HG02870 (cell line): ENCODE measurements around the gene C2orf68.
"Not testable (repeated sequence)": the region's sequence is repeated elsewhere in the genome, so short reads cannot be mapped to it uniquely, and the experiment has no call there.

Experiments used
- ATAC-seq: cut with Tn5 transposase; IDR thresholded peaks from one replicate; pipeline ENCODE4 v1.9.1; 2021; ENCODE audit warnings: mild to moderate bottlenecking, moderate library complexity; ENCODE audit not compliant: unreplicated experiment

Gene C2orf68

GRCh38 chr2:85635011-85635410, 23.1 kb upstream of the C2orf68 start:
- ATAC-seq, result no peak

DNA sequence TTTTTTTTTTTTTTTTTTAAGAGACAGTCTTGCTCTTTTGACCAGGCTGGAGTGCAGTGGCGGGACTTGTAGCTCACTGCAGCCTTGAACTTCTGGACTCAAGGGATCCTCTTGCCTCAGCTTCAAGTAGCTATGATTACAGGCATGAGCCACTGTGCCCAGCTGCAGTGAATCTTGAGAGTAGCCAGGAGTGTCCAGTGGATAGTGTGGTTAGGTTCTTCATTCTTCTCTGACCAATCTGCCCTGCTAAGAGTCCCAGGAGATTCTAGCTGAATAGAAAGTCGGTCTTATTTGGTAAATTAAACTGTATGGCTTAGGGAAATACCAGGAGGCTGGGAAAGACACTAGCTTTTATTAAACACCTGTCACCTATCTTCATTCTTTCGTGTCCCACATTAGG, 19.4 kb upstream of the C2orf68 start:
- ATAC-seq, result no peak

DNA sequence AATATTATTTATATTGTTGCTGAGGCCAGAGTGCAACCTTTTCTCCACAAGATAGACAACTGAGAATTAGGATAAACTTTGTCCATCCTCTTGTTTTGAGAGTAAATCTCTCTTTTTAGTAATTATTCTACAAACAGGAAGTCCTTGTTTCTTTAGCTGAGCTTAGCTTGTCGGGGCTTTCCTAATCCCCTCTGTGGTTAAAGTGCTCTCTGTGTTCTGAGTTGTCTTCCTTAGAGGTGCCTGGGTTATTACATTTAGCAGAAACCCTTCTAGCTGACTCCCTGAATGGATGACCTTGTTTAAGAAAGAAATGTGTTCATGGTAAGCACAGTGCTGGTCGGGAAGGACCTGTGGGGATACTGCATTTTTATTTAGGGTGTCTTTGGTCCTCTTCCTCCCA, 16.8 kb upstream of the C2orf68 start:
- ATAC-seq, result peak; percentile 92

DNA sequence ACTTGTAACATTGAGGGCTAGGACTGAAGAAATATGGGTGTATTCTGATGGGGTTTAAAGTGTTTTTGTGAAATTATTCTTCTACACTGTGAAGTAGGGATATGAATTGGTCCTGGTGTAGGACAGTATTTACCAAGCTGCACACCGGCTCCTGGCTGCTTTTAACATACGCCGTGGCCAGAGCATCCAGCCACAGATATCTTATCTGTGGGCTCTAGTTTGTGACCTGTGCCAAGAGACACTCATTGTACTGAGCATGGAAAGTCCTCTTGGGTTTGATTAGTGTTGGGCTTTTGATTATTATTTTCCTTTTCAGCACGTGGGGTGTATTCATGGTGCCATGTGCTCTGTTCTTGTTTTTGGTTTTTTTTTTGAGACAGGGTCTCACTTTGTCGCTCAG, 12.1 kb upstream of the C2orf68 start:
- no peak for ATAC-seq

- no peak for ATAC-seq
These were observed 9.5 kb upstream of the C2orf68 start for GRCh38 chr2:85621338-85621737.

- no peak for ATAC-seq
These were observed 7.8 kb upstream of the C2orf68 start for GRCh38 chr2:85619617-85620016.

DNA sequence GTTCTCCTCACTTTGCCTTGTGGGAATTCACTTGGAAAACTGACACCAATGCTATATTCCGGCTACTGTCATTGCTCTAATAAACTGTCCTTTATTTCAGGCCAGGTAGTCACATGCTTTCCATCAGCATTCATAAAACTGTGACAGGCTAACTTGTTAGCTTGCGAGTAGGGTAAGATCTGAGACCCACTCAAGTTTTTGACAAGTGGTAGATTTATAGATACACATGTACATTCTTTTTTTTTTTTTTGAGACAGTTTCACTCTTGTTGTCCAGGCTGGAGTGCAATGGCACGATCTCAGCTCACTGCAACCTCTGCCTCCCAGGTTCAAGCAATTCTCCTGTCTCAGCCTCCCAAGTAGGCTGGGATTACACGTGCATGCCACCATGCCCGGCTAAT, 5.9 kb upstream of the C2orf68 start:
- ATAC-seq, result not testable (repeated sequence)

- no peak for ATAC-seq
These were observed 3.5 kb upstream of the C2orf68 start for GRCh38 chr2:85615413-85615728.

GRCh38 chr2:85614757-85615156, 2.9 kb upstream of the C2orf68 start:
- ATAC-seq, result not testable (repeated sequence)

DNA sequence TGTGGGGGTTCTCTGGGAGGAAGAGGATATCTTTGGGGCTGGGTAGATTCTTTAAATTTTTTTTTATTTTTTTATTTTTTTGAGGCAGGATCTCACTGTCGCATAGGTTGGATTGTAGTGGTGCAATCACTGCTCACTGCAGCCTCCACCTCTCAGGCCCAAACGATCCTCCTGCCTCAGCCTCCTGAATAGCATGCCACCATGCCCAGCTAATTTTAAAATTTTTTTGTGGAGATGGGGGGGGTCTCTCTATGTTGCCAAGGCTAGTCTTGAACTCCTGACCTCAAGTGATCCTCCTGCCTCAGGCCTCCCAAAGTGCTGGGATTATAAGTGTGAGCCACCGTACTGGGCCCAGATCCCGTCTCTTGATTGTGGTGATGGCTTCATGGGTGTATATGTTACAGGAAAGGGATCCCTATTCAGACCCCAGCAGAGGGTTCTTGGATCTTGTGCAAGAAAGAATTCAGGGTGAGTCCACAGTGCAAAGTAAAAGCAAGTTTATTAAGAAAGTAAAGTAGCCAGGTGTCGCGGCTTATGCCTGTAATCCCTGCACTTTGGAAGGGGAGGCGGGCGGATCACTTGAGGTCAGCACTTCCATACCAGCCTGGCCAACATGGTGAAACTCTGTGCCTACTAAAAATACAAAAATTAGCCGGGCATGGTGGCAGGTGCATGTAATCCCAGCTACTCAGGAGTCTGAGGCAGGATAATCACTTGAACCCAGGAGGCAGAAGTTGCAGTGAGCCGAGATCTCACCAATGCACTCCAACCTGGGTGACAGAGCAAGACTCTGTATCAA, 2.0 kb upstream of the C2orf68 start:
- no peak for ATAC-seq

DNA sequence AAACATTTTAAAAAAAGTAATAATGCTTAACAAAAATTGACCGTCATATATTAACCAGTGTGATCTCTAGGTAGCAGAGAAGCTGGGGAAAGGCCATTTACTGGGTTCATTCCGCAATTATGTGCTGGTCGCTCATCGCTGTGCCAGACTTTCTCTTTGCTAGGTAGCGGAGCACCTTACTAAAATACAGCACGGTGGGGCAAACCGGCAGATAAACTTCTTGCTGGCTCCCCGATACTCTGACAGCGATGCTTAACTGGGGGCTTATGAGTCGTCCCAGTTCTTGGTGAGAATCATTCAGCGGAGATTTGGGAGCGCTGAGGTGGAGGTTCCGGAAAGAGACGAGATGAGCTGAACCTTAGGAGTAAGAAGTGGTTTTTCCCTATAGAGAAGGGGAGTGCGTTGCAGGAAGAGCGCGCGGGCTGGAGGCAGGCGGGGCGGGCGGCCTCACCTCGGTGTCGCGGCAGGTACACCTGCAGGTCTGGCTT, 605 bp downstream of the C2orf68 start:
- ATAC-seq, result no peak

- ATAC-seq, result no peak
These were observed 4.3 kb downstream of the C2orf68 start for GRCh38 chr2:85607268-85608215.

- ATAC-seq, result no peak
These were observed 5.8 kb downstream of the C2orf68 start for GRCh38 chr2:85606116-85606455.

DNA sequence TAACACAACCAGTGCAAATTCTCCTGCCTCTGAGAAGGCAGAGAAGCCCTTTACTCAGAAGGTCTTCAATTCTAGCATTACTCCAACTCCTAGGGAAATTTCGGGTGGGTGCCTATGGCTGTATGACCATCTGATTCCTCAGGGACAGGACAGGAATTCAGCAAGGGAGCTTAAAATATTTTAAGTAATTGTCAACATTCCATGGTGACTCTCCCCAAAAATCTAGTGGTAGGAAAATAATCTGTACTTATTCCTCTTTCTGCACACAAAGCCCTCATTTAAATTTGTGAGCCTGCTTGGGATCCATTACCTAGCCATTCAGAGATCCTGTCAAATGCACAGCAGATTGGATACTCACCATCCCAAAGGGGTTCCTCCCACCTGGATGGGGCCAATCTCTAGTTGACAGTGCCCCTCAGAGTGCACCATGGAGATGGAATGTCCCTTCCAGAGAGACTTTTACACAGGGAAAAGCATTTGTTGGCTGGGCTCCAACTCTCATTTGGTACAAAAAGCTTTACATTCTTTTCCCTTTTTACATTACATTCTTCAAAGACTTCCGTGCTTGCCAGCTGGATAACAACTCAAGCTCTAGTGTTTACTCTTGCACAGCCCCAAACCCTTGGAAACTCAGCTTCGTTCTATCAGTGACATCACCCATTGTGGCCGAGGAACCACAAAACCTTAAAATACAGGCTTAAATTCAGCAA, 6.3 kb downstream of the C2orf68 start:
- no peak for ATAC-seq

DNA sequence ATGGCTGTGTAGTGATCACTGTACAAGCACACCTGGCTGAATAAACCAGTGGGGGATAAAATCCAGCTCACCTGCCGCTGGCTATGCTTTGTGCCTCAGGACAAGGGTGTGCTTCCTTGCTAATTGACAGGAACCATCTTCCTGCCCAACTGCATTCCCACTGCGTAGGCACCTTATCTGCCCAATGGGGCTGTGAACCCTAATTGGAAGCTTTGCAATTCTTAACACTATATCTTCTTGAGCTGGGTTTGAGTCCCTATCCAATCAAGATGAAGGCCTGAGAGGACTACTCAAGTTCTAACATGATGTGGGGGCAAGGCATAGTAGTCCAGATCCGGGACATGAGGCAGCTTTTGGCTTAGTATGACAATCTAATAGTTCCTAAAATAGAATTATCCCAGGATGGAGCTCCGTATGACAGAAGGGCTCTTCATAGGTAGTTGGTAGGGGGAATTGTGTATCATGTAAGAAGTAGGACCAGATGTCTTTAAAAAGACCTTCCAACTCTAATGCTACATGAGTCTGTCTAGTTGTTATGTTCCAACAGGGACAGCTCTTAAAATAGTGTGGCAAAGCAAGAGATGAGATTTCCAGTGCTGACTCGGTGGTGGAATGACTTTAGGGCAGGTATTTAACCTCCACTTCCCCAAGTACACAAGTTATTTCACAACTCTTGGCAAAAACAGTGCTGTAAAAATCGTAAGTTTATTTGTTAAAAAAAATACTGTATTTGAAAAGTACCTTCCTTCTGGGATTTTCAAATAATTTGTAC, 7.1 kb downstream of the C2orf68 start:
- no peak for ATAC-seq

GRCh38 chr2:85604133-85604444, 7.8 kb downstream of the C2orf68 start:
- not testable (repeated sequence) for ATAC-seq

DNA sequence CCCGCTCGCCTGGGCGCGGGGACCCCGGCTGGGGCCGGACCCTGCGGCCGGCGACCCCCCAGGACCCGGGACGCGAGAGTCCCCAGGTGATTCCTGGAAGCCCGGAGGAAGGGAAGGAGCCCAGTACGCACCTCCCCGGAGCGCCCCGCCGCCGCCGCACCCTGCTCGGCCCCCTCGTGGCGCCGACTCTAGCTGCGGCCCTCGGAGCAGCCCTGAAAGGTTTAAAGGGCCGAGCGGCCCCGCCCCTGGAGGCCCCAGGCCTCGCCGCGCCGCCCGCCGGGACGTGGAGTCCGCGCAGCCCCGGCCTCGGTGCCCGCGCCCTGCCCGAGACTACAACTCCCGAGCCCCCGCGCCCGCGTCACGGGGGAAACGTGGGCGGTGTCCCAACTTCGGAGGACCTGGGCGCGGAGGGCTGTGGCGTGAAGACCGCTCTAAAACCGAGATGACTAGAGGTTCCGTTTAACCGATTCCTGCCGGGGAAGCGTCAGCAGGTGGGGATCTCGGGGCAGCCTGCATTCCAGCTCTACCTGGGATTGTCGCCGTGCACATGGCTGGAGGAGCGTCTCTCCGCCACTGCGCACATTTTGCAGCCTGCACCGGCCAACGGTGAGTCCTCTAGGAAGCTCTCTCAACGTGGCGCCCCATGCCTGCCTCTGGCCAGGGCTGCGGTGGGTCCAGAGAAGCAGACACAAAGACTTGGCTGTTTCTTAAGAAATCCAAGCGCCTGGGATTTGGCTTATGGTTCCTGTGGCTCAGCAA, 9.2 kb downstream of the C2orf68 start, which contains the start of gene TMEM150A:
Gene TMEM150A (minus strand): TSS at position 223 of the 759 bp plus-strand sequence. CDS start 750 bp downstream, outside the sequence.
- ATAC-seq, result peak; percentile 95

DNA sequence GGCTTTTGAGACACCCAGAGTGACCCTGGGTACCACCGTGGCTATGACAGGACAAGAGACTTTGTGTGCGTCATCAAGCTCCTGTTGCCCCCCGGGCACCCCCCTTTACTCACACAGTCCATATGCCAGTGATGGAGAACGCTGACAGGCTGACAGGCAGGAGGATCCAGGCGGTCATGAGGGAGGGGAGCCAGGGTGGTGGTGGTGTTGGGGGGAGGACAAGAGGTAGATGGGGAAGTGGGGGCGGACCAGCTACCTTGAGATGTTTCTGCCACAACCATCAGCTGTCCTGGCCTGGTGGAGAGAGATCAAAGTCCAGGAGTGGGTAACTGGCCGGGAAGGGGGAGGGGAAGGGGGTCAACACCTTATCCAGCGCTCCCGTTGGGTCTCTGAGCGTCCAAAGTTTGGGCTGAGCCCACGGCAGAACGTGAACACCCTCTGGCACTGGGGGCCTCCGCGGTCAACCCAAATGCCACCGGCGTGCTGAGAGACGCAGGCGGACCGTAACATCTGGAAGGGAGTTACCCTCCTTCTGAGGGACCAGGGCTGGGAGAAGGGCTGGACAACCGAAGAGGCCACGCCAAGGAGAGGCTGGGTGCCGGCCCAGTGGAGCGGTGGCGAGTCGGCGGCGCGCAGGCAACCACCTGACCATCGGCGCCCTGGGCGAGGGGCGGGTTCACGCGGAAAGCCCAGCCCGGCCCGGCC, 9.9 kb downstream of the C2orf68 start:
- peak; percentile 39 for ATAC-seq
